Measurements from ENCODE around the gene PDZD4.
A peak's percentile ranks its signal among the peaks of the same experiment; 100 is the strongest.

Gene PDZD4

GRCh38 chrX:153812220-153812619 lies 18.1 kb downstream of the PDZD4 start:
- DNase-seq (ENCODE audit: low read depth) = no peak

GRCh38 chrX:153807976-153808375 lies 22.4 kb downstream of the PDZD4 start:
- DNase-seq (ENCODE audit: low read depth) = no peak

GRCh38 chrX:153806999-153807575 lies 23.3 kb downstream of the PDZD4 start:
- DNase-seq (ENCODE audit: low read depth) = no peak

- DNase-seq (ENCODE audit: low read depth) = no peak
Observed at GRCh38 chrX:153805436-153805835, 24.9 kb downstream of the PDZD4 start.

GRCh38 chrX:153804621-153805020 lies 25.7 kb downstream of the PDZD4 start:
- no peak for DNase-seq (ENCODE audit: low read depth)

- no peak for DNase-seq (ENCODE audit: low read depth)
Observed at GRCh38 chrX:153804100-153804595, 26.2 kb downstream of the PDZD4 start.

GRCh38 chrX:153803211-153804099 lies 26.9 kb downstream of the PDZD4 start:
- no peak for DNase-seq (ENCODE audit: low read depth)

- no peak for DNase-seq (ENCODE audit: low read depth)
Observed at GRCh38 chrX:153802513-153803045, 27.8 kb downstream of the PDZD4 start.

GRCh38 chrX:153801669-153802068 lies 28.7 kb downstream of the PDZD4 start:
- DNase-seq (ENCODE audit: low read depth) = no peak

- DNase-seq (ENCODE audit: low read depth) = no peak
Observed at GRCh38 chrX:153800746-153801145, 29.6 kb downstream of the PDZD4 start.

- DNase-seq (ENCODE audit: low read depth) = no peak
Observed at GRCh38 chrX:153800177-153800722, 30.1 kb downstream of the PDZD4 start.

GRCh38 chrX:153799326-153799725 lies 31.0 kb downstream of the PDZD4 start:
- no peak for DNase-seq (ENCODE audit: low read depth)

GRCh38 chrX:153797415-153798015 lies 32.8 kb downstream of the PDZD4 start:
- DNase-seq (ENCODE audit: low read depth) = no peak

- no peak for DNase-seq (ENCODE audit: low read depth)
Observed at GRCh38 chrX:153794897-153795816, 35.2 kb downstream of the PDZD4 start.

GRCh38 chrX:153794018-153794896 lies 36.1 kb downstream of the PDZD4 start, which contains the start of the genes IDH3G and SSR4:
TSS of gene IDH3G (minus strand) at chrX:153794375. CDS start at chrX:153794326, 49 bp downstream.
TSS of gene SSR4 (plus strand) at chrX:153794668. CDS start at chrX:153794688, 20 bp downstream.
- peak; percentile 66 for DNase-seq (ENCODE audit: low read depth)

GRCh38 chrX:153793291-153793690 lies 37.1 kb downstream of the PDZD4 start:
- no peak for DNase-seq (ENCODE audit: low read depth)

- no peak for DNase-seq (ENCODE audit: low read depth)
Observed at GRCh38 chrX:153792368-153792767, 38.0 kb downstream of the PDZD4 start.

- no peak for DNase-seq (ENCODE audit: low read depth)
Observed at GRCh38 chrX:153791104-153791852, 39.1 kb downstream of the PDZD4 start.

- no peak for DNase-seq (ENCODE audit: low read depth)
Observed at GRCh38 chrX:153789654-153790053, 40.7 kb downstream of the PDZD4 start.

All from non-pigmented ciliary epithelial cell (primary cell).